GM12878 (cell line): ENCODE measurements around the gene PPT1. TPM values are rescaled to one million over a fixed set of nuclear protein-coding genes. Genes with fewer than 3 reads are reported as not detected.

ENCODE experiments used
- CBX5 ChIP-seq: sonication (generic); IDR thresholded peaks from 2 replicates; pipeline ENCODE4 v1.6.1; 2016; ENCODE audit warnings: low read depth, moderate library complexity, mild to moderate bottlenecking, inconsistent platforms
- EZH2 ChIP-seq: IDR thresholded peaks from 2 replicates; pipeline ENCODE4 v1.6.1; 2012; ENCODE audit warnings: low read depth, mild to moderate bottlenecking, control low read depth, inconsistent platforms, low read length, borderline replicate concordance; ENCODE audit not compliant: control insufficient read depth
- IRF5 ChIP-seq: fragments of 450-650 bp; IDR thresholded peaks from 2 replicates; pipeline ENCODE4 v1.6.1; 2017; ENCODE audit warnings: borderline replicate concordance
- JUNB ChIP-seq: IDR thresholded peaks from 2 replicates; pipeline ENCODE4 v1.6.1; 2016; ENCODE audit warnings: antibody characterized with exemption, mild to moderate bottlenecking
- NBN ChIP-seq: fragments of 450-650 bp; IDR thresholded peaks from 2 replicates; pipeline ENCODE4 v1.6.1; 2016
- RAD51 ChIP-seq: fragments of 450-650 bp; IDR thresholded peaks from 2 replicates; pipeline ENCODE4 v1.6.1; 2016; ENCODE audit warnings: moderate library complexity, mild to moderate bottlenecking, inconsistent platforms
- SMAD1 ChIP-seq: fragments of 450-650 bp; IDR thresholded peaks from 2 replicates; pipeline ENCODE4 v1.6.1; 2018; ENCODE audit warnings: mild to moderate bottlenecking, low read depth; ENCODE audit not compliant: partially characterized antibody
- ZNF622 ChIP-seq: fragments of 450-650 bp; IDR thresholded peaks from 2 replicates; pipeline ENCODE4 v1.6.1; 2017; ENCODE audit warnings: mild to moderate bottlenecking, inconsistent platforms
- polyA plus RNA-seq, 11 experiments: library from polyadenylated mRNA; depleted of rRNA in 4 of 11; unstranded in 6 of 11; stranded (reverse) in 5 of 11; fragments of >200 nt; fragmentation: Nextera tagmentation in 4 of 11; fragmentation: Illumina TruSeq in 1 of 11; extraction: Ambion mirVana in 4 of 11; extraction: Trizol in 1 of 11; gene quantifications; 1 replicate in 1 of 11; 2 replicates in 10 of 11; pipeline versions ENCODE4 v1.2.1 to v1.2.3, GENCODE V29; 2011 to 2016; ENCODE audit warnings: inconsistent platforms in 2 of 11, missing spikeins in 2 of 11, low read depth in 1 of 11
- total RNA-seq, 4 experiments: library from RNA; depleted of rRNA in 3 of 4; stranded (reverse); fragments of >200 nt in 3 of 4; fragmentation: Illumina TruSeq in 1 of 4; extraction: Trizol in 1 of 4; gene quantifications; 2 replicates each; pipeline versions ENCODE4 v1.2.1 to v1.2.3, GENCODE V29; 2013 to 2021
- TF ChIP-seq, protein P1 (sequence below): fragments of 450-650 bp; IDR thresholded peaks from 2 replicates; pipeline ENCODE4 v1.6.1; 2017; ENCODE audit warnings: mild to moderate bottlenecking, moderate library complexity
- TF ChIP-seq, protein P2 (sequence below): fragments of 150-350 bp; IDR thresholded peaks from 2 replicates; pipeline ENCODE4 v1.6.1; 2014; ENCODE audit warnings: mild to moderate bottlenecking, low read depth, low read length

PPT1 gene
- total and polyA plus RNA-seq, 10 of the 15 experiments (the other 5 are each of a cell fraction or from before 2014, with no cell fraction given): 50.4 to 147 (median 103) TPM

DNA sequence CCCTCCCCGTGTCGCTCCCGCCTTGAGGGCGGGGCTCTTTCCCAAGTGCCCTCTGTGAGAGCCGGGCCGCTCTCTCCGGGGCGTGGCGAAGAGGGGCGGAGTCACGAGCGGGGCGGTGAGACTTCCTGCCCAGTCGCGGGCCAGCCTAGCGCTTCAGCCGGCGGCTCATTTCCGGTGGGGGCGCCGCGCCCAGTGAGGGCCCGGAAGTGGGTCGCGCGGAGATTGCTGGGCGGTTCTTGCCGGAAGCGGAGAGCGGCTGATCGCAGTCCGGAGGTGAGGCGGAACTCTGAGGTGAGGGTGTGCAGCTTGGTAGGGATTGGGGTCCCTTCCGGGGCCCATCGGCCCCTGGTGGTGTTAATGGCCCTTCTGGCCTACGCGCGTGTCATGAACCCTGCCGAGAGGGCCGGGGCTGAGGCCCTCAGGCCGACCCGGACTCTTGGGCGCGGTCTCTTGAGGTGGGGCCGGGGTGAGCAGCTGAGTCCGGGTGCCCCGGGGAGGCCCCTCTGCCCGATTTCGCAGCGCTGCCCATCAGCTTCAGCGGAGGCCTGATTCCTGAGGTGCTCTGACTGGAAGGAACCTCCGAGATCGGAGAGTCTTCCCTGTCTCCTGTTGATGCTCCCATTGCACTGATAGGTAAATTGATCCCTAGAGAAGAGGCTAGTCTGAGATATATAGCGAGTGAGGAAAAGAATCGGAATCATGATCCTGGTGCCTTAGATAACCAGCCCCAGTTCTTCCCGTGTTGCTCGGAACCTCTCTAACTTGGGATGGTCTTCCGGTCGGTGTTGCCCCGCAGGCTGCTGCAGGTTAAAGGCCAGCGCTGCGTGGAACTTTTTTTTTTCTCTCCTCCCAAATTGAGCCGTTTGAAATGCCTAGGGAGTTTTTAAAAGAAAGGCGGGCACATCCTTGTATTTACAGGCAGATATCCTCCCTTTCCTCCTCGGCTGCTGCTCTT is 56.3 kb downstream of the PPT1 start, which contains the start of gene CAP1 (continued):
- TF ChIP-seq EZH2: no peak
- TF ChIP-seq CBX5: peak; percentile 32; the same call in 1 of the 2 replicates
- TF ChIP-seq, protein P1, sequence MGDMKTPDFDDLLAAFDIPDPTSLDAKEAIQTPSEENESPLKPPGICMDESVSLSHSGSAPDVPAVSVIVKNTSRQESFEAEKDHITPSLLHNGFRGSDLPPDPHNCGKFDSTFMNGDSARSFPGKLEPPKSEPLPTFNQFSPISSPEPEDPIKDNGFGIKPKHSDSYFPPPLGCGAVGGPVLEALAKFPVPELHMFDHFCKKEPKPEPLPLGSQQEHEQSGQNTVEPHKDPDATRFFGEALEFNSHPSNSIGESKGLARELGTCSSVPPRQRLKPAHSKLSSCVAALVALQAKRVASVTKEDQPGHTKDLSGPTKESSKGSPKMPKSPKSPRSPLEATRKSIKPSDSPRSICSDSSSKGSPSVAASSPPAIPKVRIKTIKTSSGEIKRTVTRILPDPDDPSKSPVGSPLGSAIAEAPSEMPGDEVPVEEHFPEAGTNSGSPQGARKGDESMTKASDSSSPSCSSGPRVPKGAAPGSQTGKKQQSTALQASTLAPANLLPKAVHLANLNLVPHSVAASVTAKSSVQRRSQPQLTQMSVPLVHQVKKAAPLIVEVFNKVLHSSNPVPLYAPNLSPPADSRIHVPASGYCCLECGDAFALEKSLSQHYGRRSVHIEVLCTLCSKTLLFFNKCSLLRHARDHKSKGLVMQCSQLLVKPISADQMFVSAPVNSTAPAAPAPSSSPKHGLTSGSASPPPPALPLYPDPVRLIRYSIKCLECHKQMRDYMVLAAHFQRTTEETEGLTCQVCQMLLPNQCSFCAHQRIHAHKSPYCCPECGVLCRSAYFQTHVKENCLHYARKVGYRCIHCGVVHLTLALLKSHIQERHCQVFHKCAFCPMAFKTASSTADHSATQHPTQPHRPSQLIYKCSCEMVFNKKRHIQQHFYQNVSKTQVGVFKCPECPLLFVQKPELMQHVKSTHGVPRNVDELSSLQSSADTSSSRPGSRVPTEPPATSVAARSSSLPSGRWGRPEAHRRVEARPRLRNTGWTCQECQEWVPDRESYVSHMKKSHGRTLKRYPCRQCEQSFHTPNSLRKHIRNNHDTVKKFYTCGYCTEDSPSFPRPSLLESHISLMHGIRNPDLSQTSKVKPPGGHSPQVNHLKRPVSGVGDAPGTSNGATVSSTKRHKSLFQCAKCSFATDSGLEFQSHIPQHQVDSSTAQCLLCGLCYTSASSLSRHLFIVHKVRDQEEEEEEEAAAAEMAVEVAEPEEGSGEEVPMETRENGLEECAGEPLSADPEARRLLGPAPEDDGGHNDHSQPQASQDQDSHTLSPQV: peak; percentile 99
- no peak for TF ChIP-seq SMAD1
- TF ChIP-seq JUNB: no peak
- TF ChIP-seq, protein P2, sequence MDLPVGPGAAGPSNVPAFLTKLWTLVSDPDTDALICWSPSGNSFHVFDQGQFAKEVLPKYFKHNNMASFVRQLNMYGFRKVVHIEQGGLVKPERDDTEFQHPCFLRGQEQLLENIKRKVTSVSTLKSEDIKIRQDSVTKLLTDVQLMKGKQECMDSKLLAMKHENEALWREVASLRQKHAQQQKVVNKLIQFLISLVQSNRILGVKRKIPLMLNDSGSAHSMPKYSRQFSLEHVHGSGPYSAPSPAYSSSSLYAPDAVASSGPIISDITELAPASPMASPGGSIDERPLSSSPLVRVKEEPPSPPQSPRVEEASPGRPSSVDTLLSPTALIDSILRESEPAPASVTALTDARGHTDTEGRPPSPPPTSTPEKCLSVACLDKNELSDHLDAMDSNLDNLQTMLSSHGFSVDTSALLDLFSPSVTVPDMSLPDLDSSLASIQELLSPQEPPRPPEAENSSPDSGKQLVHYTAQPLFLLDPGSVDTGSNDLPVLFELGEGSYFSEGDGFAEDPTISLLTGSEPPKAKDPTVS: no peak
- no peak for TF ChIP-seq IRF5
- TF ChIP-seq ZNF622: no peak
- peak; percentile 8 for TF ChIP-seq NBN
- peak; percentile 72 for TF ChIP-seq RAD51
